HS-27A (cell line): ENCODE data around the gene SLC38A6.

Experiments used
- DNase-seq: peaks from one replicate; pipeline ENCODE4 v3.0.0-alpha.2; 2012; ENCODE audit warnings: low read depth, missing footprints

The SLC38A6 gene

GRCh38 chr14:60980811-60981632 is at the start of gene SLC38A6, which contains the start of gene TRMT5:
SLC38A6 (plus strand) TSS chr14:60981245; CDS start chr14:60981278, 33 bp downstream.
TRMT5 (minus strand) TSS chr14:60981079; CDS start chr14:60980973, 106 bp downstream.
- peak; percentile 87 for DNase-seq

- DNase-seq = no peak
Measured at GRCh38 chr14:60933920-60934655, 47.0 kb upstream of the SLC38A6 start.

GRCh38 chr14:60935319-60935718 is 45.7 kb upstream of the SLC38A6 start:
- no peak for DNase-seq

GRCh38 chr14:60943637-60944032 is 37.4 kb upstream of the SLC38A6 start:
- no peak for DNase-seq

GRCh38 chr14:60944204-60944603 is 36.8 kb upstream of the SLC38A6 start:
- DNase-seq = no peak

DNA sequence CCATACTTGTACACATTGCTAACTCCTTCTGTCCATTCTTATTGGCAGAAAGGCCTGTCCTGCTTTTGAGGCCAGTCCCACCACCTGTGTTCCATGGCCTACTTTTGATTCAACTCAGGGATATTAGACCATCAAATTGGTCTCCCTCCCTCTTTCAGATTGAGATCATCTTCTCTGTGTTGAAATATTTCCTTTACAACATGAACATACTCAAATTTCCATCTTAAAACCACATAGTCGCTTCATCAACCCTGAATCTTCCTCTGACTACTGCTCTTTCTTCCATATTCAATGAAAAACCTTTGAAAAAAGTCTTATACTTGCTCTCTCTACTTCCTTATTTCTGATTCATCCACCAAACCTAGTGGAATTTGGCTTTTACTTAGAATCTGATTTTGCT is 35.1 kb upstream of the SLC38A6 start:
- DNase-seq = no peak

GRCh38 chr14:60946773-60947172 is 34.3 kb upstream of the SLC38A6 start:
- DNase-seq = no peak

- DNase-seq = no peak
Measured at GRCh38 chr14:60951776-60952435, 29.1 kb upstream of the SLC38A6 start.

DNA sequence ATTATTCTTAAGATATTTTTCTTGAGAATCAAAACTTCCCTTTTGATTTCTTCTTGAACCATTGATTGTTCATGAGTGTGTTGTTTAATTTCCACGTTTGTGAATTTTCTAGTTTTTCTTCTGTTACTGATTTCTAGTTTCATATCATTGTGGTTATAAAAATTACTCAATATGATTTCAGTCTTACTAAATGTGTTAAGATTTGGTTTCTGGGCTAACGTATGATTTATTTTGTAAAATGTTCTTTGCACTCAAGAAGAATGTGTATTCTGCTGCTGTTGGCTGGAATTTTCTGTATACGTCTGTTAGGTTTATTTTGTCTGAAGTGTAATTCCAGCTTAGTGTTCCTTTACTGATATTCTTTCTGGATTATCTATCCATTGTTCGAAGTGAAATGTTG is 24.8 kb upstream of the SLC38A6 start:
- no peak for DNase-seq

DNA sequence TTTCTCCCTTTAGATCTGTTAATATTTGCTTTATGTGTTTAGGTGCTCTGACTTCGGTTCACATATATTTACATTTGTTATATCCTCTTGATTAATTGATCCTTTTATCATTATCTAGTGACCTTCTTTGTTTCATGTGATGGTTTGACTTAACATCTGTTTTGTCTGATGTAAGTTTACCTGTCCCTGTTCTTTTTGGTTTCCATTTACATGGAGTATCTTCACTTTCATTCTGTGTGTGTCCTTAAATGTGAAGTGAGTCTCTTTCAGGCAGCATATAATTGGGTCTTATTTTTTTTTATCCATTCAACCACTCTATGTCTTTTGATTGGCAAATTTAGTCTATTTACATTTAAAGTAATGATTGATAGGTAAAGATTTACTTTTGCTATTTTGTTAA is 24.4 kb upstream of the SLC38A6 start:
- no peak for DNase-seq

- DNase-seq = no peak
Measured at GRCh38 chr14:60958146-60958545, 22.9 kb upstream of the SLC38A6 start.

DNA sequence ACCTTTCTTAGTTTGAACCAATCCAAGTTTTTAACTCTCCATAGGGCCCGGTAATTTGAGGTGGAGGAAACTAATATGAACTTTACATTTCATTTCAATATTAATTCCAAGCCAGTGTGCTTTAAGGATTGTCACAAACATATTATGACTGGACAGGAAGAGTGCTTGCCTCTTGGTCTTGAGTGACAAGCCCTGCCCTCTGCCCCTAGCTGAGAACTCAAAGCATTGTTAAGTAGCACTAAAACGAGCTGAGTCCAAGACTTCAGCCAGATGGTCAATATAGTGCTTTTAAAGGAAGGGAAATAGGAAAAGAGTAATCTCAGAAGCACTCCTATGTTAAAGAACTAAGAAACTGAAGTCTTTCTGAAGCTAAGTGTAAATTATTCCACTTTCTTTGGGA is 17.3 kb upstream of the SLC38A6 start:
- DNase-seq = no peak

GRCh38 chr14:60964904-60965303 is 16.1 kb upstream of the SLC38A6 start:
- no peak for DNase-seq

DNA sequence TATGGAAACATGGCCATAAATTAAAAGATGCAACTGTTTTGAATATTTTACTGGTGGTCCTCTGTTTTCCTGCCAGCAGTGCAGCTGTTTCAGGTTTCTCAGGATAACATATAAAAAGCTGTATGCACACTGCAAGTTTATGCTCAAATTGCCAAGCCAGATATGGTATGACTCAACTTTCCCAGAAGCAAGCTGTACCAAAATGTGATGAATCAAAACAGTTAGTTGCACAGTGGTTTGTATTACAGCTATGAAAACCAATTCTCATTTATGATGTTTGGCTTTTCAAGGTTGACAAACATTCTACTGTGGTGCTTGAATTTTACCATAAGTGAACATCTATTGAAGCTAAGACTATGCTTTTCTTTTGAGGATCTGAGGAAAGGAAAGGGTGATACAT is 15.6 kb upstream of the SLC38A6 start:
- no peak for DNase-seq

DNA sequence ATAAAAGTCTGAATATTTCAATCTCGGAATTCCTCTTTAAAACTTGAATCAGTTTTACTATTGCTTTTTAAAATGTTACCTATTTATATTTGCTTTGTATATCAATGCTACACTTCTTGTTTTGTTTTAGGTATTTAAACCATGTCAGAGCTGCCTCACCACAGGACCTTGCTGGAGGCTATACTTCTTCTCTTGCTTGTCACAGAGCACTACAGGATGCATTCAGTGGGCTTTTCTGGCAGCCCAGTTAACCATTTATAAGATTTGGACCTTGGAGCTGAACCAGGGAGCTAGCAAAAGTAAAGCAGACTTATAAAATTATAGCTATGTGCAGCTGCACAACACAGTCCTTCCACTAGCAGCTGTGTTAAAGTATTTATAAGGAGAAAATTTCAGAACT is 12.9 kb upstream of the SLC38A6 start:
- no peak for DNase-seq

DNA sequence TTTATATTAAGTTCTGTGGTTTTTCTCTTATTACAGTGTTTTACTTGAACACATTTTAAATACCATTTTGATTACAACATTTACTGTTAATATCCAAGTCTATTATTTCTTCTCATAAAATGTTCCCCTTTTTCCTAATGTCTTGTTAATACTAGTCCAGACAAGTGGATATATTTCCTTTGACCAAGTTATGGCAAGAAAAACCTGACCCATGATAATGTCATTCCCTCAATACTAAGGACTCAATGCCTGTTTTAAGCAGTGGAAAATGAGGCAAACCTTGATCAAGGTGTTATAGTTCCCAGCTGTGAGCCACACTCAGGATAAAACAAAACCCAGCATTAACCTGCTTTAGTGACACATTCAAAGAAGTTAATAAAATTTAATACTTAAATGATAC is 12.4 kb upstream of the SLC38A6 start:
- no peak for DNase-seq

DNA sequence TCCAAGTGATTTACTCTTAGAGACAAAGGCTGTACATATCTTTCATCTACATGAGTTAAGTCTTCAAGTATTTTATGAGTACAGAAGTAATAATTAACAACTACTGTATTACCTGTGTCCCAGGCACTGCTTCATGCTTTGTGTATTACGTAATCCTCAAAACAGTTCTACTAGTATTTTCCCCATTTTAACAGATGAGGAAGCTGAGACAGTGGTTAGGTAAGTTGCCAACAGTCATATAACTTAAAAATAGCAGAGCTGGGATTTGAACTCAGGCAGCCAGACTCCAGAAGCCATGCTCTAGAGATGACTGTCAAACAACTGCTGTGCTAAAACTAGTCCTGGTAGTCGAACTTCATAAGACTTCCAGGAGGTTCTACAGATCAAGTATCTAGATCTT is 10.9 kb upstream of the SLC38A6 start:
- DNase-seq = no peak

DNA sequence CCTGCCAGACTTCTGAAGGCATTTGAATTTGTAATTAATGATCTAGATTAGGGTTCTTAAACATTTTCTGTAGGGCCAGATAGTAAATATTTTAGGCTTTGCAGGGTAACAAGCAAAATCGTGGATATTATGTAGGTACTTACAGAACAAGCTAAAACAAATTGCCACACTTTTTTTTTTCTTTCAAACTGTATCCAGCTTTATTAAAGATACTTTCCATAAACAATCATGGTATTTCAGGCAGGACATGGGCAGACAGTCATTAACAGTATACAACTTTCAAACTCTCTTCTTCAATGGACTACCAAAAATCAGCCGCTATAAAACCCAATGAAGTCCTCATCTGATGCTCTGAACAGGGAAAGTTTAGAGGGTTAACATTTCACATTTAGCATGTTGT is 9.8 kb upstream of the SLC38A6 start:
- no peak for DNase-seq

DNA sequence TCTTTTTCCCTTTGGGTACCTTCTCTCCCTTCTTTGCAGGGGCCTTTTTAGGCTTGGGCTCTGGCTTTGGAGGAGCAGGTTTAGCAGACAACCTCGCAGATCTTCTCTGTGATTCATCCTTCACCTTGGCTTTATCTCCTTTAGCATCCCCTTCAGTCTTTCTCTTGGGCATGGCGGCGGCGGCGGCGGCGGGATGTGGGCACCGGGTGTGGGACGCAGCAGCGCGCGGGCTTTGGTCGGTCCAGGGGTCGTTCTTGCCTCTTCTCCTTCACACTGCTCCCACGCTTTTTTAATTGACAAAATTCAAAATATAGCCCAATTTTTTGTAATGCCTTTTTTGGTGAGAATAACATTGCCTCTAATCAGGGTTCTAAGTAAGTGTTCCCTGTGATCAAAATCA is 8.8 kb upstream of the SLC38A6 start:
- no peak for DNase-seq

GRCh38 chr14:60973070-60973469 is 8.0 kb upstream of the SLC38A6 start:
- no peak for DNase-seq

- no peak for DNase-seq
Measured at GRCh38 chr14:60974090-60974651, 6.9 kb upstream of the SLC38A6 start.

- DNase-seq = no peak
Measured at GRCh38 chr14:60975551-60975950, 5.5 kb upstream of the SLC38A6 start.

GRCh38 chr14:60977847-60978246 is 3.2 kb upstream of the SLC38A6 start:
- no peak for DNase-seq
